Stimulated activated CD4-positive, alpha-beta T cell treated with anti-CD3 and anti-CD28 coated beads, Interleukin-2, amount 100 ng/mL, for 24 hours (primary cell): ENCODE data around the gene DCAF7.

ENCODE experiments used
- DNase-seq, 2 donors: peaks; one replicate each; pipeline ENCODE4 v3.0.0-alpha.2; 2020

DCAF7 gene

DNA sequence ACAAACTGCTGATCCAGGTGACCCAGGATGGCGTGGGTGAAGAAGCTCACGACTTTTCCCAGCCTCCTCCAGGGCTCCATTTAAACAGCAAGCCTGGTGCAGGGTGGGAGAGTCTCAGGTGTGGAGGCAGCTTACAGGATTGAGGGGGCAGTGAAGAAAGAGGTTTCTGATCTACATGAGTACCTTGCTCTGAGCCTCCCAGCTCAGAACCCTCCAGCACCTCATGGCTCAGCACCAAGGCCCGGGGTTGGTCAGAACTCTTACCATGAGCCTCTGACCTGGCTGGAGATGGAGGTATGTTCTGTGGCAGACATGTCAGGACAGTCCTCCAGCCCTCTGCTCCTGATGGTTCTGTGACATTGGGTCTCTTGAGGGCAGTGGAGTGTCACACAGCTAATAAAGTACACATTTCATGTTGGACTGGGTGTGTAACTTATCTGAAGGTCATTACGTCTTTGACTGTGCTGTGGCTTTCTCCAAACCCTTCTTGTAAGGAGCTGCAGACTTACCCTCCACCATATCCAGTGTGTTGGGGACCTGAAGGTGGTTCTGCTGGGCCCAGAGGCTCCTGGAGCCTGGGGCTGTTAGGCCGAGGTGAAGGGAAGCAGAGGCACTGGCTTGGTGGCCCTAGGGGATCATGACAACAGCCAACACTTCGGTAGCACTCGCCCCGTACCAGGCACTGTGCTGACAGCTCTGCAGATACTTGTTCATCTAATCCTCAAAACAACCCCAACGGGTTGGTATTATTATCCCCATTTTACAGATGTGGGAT lies 3.8 kb upstream of the DCAF7 start:
- no peak for DNase-seq

DNA sequence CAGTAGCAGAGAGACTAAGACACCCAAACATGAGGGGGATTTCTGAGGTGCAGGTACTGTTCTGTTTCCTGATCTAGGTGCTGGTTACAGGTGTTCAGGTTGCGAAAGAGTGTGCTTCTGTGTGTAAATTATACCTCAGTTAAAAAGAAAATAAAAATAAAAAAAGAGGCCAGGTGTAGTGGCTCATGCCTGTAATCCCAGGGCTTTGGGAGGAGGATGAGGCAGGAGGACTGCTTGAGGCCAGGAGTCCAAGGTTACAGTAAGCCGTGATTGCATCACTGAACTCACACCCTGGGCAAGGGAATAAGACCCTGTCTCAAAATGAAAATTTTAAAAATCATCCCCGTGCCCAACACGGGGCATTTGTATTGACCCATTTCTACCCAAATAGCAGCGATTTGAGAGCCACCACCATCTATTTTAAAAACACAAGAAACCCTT lies 3.2 kb upstream of the DCAF7 start:
- no peak for DNase-seq

DNA sequence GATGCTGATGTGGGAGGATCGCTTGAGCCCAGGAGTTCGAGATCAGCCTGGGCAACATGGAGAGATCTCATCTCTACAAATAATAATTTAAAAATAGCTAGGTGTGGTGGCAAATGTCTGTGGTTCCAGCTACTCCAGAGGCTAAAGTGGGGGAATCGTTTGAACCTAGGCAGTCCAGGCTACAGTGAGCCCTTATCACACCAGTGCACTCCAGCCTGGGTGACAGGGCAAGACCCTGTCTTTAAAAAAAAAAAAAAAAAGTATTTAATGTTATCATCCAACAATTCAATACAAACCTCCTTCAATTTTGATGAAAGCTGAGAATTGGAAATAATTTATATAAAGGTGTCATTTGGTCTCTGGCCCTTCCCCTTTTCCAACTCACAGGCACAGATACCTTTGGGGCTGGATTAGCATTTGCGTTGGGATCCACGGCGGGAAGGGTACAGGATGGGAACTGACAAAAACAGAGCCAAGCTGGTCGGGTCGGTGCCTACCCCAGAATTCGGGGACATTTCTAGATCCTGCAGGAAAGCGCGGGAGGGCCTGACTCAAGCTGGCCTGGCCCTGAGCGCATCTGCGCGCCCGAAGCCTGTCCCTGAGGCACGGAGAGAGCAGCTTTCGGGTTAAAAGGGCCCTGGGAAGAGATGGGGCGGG lies 860 bp upstream of the DCAF7 start:
- no peak for DNase-seq

DNA sequence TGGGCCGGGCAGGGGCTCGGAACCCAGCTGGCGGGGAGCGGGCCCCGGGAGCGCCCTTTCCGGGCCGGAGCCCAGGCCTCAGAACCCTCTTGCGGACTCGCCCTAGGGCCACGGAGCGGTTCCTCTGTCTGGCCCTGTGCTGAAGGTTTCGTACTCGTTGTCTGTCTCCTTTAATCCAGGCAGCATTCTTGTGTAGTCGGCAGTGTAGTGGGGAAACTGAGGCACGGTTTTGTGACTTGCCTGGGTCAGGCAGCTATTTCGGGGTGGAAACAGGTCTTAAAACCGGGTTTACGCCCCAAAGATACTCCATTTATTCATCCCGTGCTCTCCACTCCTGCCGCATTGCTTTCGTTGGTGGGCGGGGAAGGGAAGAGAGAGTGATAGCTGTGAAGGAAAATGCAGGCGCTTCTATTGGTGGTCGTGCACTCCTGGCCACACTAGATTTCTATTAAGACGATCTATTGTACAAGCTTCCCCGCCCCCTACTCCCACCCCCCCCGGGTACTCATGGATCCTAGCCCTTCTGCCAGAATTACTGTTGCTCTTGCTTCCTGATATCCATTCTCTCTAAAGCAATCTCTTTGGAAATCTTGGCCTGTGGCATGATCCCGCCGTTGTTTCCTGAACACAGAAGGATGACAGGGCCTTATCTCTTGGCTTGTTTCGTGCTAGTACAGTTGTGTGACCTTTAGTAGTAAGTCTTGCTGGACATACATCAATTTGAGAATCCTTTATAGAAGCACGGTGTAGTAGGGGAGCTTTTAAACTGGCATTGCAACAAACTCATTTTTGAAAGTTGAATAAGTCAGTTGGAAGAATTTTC lies 751 bp downstream of the DCAF7 start:
- peak; percentile 21 to 25 for DNase-seq

DNA sequence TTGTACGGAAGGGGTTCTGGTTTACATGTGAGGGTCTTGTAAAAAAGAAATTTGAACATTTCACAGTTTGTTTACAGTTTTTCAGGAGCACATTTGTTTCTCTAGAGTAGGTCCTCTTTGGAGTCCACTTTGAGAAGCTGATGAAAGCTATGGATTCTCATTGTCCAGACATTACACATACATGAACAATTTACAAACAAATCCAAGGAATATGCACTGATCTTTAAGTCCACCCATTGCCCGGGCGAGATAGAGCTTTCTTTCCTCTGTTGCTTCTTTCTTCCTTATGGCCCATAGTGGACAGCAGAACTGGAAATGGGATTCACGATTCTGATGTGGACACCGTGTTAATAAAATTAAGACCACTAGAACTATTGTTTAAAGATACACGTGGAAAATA lies 1.9 kb downstream of the DCAF7 start:
- no peak for DNase-seq

DNA sequence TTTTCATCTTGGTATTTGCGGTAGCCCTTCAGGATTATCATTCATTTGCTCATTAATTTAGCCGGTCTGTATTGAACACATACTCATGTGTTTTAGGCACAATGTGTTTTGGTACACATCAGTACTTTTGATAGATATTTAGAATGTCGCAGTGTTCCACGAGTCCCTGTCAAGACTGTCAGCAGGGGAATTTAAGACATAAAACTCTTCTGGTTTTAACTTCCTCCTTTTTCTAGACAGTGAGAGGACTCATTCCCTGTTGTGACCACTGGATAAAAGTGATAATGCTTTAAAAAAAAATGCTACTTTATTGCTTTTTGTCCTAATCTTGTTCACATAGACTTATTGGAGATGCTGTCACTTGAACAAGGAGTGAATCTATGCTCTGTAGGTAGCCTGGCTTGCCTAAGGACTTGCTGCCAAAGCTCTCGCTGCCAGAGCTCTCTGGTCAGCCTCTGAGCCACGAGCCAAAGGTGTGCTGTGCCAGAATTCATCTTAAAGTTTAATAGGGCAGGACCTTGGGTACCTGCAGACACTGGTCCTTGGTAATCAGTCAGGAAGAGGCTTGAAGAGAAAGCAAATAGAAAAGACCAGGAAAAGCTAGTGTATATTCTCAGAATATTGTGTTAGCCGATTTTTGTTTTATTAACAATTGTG lies 5.4 kb downstream of the DCAF7 start:
- no peak for DNase-seq

DNA sequence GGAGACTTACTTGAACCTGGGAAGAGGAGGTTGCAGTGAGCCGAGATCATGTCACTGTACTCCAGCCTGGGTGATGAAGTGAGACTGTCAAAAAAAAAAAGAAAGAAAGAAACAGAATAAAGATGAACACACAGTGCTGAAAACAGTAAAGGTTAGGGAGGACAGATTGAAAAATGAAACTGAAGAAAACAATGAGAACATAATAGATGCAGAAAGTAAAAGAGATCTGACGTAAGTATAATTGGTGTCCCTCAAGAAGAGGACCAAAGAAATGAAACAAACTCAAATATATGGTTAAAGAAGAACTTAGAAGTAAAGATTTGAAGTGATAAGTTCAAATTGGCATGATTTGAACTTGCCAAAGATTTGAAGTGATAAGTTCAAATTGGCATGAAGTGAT lies 7.1 kb downstream of the DCAF7 start:
- DNase-seq = no peak

DNA sequence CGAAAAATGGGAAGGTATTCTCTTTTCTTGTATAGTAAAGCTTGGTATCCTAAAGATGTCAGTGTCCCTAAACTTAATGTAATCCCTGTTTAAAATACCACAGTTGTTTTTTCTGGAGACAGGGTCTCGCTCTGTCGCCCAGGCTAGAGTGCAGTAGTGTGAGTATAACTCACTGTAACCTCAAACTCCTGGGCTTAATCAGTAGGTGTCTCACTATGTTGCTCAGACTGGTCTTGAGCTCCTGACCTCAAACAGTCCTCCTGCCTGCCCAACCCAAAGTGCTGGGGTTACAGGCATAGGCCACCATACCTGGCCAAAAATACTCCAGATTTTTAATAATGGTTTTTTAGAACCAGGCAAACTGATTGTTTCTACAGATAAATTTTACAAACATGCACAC lies 8.2 kb downstream of the DCAF7 start:
- no peak for DNase-seq

DNA sequence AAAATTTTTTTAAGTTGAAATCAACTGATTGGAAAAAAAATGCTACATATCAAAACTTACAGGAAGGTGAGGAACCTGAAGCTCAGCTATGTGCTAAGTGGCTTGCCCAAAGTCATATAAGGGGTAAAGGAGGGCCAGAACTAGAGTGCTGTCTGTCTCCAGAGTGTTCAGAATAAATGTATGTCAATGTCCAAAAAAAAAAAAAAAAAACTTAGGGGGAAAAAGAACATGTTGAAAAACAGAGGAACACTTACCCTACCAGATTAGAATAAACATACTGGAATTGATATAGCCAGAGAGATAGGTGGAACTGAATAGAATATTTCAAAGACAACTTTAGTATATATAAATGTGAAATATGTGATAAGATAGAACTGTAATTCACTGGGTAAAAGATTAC lies 11.5 kb downstream of the DCAF7 start:
- DNase-seq = no peak

DNA sequence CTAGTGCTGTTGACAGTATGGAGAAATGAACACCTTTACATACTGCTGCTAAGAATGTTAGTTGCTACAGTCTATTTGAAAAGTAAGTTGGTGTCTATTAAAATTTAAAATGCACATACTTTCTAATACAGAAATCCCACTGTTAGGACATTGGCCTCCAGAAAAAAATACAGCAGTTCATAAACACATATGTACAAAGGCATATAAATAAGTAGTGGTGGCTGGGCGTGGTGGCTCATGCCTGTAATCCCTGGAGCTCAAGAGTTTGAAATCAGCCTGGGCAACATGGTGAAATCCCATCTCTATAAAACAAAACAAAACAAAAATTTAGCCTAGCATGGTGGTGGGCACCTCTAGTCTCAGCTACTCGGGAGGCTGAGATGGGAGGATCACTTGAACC lies 13.1 kb downstream of the DCAF7 start:
- no peak for DNase-seq

DNA sequence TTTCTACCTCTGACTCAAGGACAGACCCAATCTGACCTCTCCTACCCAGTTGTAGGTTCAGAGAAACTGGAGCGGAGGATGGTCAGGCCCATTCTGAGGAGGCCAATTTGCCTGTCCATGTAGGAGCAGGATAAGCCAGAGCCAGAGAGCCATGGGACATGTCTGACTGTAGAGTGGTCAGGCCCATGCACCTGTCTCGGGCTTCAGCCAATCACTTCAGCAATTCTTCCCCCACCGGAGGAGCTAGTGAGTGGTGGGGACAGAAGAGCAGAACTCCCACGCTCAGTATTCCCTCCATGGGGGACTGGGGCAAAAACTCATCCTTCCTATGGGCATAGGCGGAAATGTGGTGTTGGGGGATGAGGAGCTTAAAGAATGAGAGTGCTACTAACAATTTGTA lies 14.3 kb downstream of the DCAF7 start:
- DNase-seq = no peak

DNA sequence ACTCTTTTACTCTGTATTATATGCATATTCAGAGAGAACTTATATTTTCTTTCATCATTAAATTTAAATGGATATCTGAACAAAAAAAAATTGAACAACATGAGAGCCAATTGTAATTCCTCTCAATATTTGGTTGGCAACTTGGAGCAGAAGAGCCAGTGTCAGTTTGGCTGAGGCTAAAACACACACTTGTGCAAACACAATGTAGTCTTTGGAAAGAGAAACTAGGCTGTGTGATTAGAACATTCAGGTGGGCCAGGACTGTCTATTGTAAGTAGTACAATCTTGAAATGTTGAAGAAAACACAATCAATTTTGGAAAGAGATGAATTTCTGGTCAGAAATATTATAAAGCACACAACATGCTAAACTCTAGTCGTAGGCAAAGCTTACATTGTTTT lies 17.0 kb downstream of the DCAF7 start:
- no peak for DNase-seq

DNA sequence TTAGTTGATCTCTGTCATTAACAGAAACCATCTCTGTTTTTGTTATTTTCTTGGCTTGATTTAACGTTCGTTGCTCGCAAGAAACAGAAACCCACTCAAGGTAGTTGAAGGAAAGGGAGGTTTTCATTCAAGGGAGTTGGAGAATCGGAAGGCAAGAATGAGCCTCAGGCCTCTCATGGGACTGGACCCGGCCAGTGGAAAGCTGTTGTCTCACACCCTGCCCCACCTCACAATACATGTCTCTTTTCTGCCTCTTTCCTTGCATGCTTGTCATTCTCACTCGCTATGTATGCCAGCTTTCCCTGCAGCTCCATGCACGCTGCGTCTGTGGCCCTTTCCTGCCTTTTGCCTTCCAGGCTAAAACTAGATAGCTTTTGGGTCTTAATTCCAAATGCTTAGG lies 18.3 kb downstream of the DCAF7 start:
- no peak for DNase-seq

DNA sequence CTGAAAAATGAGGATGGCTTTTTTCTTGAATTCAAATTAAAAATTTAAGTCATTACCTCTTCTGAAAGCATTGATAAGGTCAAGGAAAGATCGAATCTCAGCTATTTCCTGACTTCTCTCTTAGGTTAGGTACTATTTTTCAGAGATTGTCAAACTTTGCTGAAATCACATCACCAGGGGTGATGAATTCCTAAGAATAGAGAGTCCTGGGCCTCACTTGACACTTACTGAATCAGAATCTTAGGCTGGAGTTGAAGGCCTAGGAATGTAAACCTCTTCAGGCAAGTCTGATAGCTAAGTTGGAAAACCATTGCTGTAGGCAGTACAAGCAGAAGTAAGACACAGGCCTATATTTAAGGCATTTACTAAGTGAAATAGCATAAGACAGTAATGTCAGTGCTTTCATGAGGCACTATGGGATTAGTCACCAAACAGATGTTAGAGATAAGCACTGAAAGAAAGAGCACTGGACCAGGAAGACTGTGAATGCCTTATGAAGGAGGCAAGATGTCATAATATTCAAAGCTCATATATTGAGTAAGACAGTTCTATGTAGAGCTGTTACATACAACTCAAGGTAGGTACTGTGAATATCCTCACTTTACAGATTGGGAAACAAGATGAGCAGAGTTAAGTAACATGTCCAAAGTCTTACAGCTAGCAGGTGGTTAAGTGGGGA lies 21.5 kb downstream of the DCAF7 start:
- DNase-seq = no peak

DNA sequence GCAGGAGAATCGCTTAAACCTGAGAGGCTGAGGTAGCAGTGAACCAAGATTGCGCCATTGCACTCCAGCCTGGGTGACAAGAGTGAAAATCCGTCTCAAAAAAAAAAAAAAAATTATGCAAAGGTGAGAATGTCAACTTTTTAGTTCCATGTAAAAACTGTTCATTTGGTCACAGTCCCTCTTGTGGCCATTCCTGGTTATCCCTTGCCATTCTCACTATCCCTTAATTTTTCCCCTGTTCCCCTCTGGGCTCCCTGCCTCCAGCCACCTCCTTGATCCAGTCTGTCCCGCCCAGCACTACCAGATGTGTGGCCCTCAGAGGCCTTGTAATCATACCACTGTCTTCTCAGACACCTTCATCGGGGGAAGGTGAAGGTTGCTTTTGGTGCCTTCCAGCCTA lies 23.4 kb downstream of the DCAF7 start:
- no peak for DNase-seq

DNA sequence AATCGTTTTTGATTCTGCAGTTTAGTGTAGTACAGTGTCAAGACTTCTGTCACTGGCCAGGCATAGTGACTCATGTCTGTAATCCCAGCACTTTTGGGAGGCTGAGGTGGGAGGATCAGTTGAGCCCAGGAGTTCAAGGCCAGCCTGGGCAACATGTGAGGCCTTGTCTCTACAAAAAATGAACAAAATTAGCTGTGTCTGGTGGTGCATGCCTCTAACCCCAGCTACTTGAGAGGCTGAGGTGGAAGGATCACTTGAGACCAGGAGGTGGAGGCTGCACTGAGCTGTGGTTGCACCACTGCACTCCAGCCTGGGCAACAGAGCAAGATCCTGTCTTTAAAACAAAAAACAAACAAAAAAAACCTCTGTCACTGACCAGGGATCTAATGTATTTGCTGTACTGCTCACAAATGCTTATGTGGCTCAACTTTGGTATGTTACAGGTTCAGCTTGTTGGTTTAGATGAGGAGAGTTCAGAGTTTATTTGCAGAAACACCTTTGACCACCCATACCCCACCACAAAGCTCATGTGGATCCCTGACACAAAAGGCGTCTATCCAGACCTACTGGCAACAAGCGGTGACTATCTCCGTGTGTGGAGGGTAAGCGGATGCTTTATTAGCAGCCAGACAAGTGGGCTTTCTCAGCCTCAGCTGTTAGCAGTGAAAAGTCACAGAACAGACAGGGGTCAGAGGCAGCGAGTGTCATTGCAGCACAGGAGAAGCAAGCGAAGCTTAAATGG lies 27.9 kb downstream of the DCAF7 start:
- no peak for DNase-seq

DNA sequence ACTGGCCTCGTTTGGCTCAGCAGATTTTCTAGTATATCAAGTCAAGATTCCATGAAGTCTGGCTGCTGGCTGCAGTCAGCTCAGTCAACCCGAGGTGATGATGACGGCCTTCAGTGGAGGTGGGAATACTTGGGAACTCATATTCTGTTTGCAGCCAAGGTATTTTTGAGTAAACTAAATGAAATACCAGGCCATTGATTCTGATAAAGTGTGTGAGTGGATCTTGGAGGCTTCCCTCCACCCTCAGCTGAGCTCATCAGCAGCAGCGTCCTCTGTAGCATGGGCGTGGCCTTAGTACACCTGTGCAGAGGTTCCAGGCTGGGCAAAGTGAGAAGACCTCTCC lies 28.5 kb downstream of the DCAF7 start:
- DNase-seq = no peak

DNA sequence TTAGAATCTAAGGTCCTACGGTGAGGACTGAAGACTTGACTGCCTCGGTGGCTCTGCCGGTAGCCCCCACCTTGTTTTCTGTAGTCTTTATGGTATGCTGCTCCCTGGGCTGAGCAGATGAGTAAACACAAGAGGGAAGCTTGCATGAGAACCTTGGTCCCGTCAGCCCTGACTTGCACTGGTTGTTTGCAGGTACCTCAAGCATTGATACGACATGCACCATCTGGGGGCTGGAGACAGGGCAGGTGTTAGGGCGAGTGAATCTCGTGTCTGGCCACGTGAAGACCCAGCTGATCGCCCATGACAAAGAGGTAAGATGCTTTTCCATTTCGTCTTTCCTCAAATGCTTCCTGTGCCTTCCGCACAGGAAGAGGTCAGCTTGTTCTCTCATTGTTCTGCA lies 29.4 kb downstream of the DCAF7 start:
- no peak for DNase-seq

DNA sequence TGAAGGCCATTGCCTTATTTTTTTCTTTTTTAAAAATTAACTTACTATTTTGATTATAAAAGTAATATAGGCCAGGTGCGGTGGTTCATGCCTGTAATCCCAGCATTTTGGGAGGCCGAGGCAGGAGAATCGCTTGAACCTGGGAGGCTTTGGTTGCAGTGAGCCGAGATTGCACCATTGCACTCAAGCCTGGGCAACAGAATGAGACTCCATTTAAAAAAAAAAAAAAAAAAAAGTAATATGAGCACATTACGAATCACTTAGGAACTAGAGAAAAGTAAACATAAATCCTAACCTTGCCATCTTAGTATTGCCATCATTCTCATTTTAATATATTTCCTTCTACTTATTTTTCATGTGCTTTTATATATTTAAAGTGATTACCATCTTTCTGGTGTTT lies 37.5 kb downstream of the DCAF7 start:
- DNase-seq = no peak

DNA sequence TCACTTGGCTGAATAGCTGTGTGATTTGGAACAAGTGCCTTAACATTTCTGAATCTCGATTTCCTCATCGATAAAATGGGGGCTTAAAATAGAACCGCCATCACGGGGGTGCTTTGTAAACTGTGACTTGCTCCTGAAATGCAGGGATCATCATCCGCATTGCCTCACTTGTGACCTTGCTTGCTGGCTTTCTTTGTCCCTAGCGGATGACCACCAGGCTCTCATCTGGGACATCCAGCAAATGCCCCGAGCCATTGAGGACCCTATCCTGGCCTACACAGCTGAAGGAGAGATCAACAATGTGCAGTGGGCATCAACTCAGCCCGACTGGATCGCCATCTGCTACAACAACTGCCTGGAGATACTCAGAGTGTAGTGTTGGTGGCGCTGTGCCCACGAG lies 38.5 kb downstream of the DCAF7 start:
- DNase-seq = no peak

DNA sequence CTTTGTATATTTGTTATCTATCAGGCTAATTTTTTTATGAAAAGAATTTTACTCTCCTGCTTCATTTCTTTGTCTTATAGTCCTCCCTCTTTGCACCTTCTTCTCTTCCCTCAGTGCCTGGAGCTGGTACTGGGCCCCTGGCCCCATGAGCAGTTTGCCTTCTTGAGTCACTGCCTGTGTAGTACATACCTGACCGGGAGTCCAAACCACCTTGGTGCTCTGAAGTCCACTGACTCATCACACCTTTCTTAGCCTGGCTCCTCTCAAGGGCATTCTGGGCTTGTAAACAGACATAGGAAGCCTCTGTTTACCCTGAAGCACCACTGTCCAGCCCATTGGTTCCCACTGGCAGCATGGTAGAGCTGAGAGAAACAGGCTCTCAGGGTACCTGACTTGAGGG lies 39.4 kb downstream of the DCAF7 start:
- no peak for DNase-seq

DNA sequence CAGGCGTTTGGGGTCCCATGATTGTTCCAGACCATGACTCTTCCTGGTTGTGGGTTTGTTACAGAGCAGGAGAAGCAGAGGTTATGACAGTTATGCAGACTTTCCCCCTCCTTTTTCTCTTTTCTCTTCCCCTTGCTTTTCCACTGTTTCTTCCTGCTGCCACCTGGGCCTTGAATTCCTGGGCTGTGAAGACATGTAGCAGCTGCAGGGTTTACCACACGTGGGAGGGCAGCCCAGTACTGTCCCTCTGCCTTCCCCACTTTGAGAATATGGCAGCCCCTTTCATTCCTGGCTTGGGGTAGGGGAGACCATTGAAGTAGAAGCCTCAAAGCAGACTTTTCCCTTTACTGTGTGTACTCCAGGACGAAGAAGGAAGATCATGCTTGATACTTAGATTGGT lies 42.5 kb downstream of the DCAF7 start:
- no peak for DNase-seq
